NCI-H2107 (cell line): ENCODE measurements around the gene ANKFN1.

Experiments
- DNase-seq: peaks from one replicate; lab custom pipeline; 2025; lab: John Stamatoyannopoulos, UW

ANKFN1 gene

DNA sequence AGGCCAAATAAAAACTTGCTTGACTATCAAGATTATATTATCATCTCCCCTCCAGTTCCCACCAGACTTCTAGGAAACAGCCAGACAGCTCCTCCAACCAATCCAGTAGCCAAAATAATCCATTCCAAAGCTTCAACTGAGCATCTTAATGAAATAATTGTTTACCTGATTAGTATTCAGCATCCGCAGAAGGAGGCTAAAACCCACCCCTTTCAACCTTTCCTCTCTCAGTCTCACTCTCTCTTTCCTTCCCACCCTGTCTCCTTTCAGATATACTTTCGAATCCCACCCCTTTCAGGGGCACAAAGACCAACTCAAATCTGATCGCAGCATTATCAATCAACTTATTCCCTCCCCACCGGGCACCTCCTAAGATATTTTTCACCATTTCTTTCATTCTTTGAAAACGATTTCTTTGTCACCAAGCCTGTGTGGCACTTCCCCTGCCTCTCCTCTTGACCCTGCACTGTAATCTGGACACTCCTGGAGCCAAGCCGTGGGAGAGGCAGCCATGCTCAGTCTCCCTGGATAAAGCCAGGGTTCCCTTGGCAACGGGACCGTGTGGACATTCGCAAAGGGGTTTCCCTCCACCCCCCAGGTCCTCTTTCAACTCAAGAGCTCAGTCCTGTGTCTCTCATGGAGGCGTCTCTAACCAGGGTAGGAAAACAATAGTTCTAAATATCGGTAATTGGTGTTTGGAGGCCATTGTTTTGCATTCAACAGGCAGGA is at the start of gene ANKFN1:
Gene ANKFN1 (plus strand): TSS at position 602 of the 729 bp plus-strand sequence. CDS start 59,193 bp downstream, outside the sequence.
- no peak for DNase-seq

DNA sequence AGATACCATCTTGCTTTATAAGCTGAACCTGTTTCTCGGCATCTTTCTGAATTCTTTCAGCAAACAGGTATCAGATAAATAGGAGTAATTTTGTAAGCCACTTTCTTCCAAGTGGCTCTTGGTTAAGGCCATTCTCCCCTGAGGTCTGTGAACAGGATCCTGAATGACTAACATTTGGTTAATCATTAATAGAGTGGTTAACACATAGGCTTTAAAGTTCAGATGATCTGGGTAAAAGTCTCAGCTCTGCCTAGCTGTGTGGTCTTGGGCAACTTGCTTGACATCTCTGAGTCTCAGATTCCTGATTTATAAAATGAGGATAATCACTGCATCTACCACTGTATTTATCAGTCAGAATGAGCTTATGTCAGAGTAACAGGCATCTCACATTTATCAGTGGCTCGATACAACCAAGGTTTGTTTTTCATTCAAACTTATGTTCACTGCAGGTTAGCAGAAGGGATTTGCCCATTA is 44.4 kb upstream of the ANKFN1 start:
- DNase-seq = no peak

DNA sequence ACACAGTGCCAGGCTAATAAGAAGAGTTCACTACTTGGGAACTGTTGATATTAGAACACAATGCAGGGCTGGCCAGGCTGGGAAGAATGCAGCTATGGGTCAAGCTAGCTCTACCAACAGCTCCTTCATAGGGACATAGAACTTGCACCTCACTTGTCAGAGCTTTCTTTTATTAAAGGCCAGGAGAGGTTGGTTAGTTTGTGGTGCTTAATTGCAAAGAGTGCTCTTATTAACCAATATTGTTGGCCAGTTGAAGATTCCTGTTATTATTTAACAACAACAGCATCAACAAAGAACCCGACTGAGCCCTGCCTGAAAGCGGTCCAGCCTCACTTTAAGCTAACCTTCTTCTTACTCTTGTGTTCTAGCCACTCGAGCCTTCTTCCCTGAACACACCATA is 43.4 kb upstream of the ANKFN1 start:
- no peak for DNase-seq

DNA sequence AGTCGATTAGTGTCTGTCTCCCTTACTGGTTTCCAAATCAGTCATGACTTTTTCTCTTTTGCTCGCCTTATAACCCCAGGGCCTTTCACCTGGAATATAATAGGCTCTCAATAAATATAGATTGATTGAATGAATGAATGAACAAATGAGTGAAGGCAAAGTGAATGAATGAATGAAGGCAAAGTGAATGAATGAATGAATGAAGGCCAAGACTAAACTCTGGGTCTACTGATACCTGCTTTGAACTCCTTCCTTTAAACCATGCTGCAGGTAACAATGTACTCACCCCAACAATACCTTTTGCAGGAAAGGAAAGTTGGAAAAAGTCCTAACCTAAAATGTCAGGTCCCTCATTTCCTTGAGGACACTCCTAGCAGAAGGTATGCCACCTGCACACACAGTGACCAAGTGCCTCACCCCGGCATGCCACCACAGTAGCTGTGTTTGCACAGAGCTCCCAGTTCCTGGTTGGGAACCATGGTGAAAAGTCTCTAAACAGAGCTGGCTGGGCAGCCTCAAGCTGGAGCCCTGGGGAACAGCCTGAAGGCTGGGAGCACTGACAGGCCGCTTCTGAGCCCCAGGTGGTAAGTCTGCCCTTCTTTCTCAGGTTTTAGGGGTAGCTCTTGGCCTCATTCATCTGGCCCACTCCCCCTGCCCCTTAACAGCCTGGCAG is 42.7 kb upstream of the ANKFN1 start:
- no peak for DNase-seq

DNA sequence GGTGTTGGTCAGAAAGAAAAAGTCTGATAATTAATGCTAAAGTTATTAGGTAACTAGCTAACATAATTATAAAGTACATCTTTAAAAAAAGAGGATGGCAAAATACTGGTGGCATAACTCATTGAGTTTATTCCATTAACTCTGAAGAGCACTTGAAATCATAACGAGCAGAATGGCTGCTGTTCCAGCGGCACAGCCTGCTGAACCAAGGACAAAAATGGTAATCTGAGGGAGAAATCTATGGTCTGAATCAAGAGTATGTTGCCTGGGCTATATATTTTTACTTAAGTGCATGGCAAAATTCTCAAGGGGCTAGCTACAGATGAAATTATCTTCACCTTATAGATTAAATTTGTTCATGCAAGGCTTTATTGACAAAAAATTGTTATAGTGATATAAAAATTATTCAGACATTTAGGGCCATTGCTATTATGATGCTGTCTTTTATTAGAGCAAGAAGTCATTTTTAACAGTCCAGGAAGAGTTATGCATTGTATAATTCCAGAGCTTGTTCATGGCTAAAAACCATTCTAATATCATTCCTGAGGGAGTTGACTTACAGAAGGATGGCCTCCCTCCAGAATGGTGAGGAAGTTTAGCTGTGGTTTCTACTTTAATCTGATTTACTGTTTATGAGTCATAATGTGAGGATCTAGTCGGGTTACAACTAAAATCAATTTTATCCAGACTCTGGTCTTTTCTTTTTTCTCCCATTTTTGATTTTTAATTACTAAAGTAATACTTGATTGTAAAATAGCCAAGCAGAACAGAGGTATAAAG is 41.4 kb upstream of the ANKFN1 start:
- DNase-seq = no peak

- DNase-seq = no peak
Measured at GRCh38 chr17:56113486-56113885, 39.8 kb upstream of the ANKFN1 start.

- no peak for DNase-seq
Measured at GRCh38 chr17:56114469-56114868, 38.8 kb upstream of the ANKFN1 start.

- DNase-seq = no peak
Measured at GRCh38 chr17:56119191-56119590, 34.1 kb upstream of the ANKFN1 start.

- DNase-seq = no peak
Measured at GRCh38 chr17:56119936-56120335, 33.3 kb upstream of the ANKFN1 start.

- DNase-seq = no peak
Measured at GRCh38 chr17:56121191-56122051, 31.9 kb upstream of the ANKFN1 start.

- no peak for DNase-seq
Measured at GRCh38 chr17:56125830-56126819, 27.1 kb upstream of the ANKFN1 start.

DNA sequence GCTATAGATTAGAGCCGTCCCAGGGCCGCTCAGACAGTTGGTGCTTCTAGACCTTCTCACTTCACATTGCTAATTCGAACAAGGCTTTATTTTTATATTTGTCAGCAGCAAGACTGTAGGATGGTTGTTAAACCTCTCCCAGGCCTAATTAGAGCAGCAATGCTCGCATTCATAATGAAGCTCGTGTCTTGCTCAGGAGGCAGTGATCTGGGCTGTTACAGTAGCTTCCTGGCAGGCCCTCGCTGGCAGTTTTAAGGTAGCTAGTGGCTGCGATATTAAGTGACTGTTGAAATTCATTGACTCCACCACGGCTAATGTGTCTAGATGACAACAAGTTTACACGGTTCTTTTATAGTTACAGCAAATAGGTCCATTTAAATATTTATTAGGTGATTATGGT is 23.2 kb upstream of the ANKFN1 start:
- DNase-seq = no peak

DNA sequence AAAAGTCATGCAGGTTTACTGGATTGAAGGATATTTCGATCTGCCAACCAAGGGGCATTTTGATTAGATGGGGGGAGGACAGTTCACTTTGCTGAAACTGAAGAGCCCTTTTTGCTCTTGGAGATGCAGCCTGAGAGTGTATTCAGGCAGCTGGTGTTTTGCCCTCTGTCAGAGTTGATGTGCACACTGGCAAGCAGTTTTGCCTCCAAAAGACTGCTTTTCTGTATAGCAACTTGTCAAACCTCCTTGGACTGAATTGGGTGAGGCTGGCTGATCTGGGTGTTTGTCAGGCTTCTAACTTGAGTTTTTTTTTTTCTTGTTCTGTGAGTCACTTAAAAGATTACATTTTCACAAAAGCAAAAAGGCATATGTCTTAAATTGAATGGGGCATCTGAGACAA is 22.6 kb upstream of the ANKFN1 start:
- DNase-seq = no peak

DNA sequence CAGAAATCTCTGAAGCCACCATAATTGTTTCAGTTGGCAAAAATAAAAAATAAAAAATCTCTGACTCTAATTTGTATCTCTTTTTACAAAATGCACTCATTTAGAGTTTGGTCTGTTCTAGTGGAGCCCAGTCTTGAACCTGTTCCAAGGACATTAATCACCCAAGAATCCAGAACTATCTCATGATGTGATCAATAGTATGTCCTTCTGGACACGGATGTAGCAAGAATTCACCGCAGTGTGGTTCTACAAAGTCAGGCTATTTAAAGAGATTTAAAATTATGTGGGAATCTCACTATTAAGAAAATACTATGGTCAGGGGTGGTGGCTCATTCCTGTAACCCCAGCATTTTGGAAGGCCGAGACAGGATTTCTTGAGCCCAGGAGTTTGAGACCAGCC is 21.8 kb upstream of the ANKFN1 start:
- no peak for DNase-seq

DNA sequence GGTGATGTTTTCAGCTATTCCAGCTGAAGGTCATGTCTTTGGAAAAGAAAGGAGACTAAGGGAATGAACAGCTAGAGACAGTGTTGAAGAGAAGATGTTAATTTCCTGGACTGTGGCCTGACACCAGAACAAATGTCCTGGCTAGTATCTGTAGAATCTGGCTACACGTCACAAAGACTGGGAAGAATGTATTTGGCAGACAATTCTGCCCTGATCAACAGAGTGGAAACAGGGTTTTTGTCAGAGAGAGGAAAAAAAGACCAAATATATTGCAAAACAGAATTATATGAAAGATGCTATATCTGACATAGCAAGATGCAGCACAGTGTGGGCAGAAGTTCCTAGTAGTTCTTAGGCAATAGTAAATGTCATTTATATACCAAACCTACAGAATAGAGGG is 17.0 kb upstream of the ANKFN1 start:
- no peak for DNase-seq

DNA sequence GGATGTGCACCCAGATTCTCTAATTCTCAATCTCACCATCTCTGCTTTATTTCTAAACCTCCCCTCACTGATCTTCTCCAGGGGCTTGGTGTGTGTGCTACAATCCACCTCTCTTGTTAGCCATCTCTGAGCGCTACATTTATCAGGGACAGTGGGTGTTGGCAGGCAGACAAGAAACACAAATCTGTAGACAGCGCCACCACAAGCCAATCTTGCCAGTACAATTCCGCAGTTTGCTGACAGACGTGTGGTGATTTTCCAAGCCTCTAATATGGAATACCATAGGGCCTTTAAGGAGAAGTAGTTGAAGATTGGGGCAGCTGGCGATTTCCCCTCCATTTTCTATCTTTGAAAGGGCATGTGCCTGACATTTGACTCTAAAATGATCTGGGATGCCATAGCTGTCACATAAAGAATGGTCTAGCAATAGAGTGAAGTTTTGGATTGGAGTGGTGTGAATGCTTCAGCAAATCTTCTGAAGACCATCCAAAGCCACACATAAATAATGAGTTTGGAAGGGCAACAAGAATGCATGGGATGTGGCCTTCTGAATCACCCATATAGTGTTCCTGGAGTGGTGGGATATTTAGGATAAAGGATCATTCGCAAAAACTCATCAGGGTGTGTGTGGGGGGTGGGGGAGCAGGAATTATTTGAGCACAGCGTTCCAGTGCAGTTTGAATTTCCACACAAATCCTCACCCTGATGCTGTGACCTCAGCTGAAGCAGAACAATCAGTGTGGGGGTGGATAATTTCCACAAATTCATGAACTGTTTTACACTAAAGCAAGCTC is 12.0 kb upstream of the ANKFN1 start:
- no peak for DNase-seq

DNA sequence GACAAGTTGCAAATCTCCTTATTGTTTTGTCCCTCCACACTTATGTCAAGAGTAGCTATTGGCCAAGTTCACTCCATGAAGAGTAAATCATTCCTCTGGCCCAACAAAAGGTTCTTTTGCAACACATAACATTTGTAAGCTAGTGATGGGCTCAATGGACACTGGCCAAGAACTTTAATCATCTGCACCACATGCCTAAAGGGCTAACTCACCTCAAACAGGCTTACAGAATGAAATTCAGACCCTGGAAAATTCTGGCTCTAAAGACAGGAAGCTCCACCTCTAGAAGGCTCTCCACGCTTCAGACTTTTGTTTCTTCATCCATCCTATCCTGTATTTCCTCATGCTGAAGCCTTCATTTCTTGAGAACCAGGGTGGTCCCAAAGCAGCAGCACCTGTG is 10.9 kb upstream of the ANKFN1 start:
- DNase-seq = no peak

- no peak for DNase-seq
Measured at GRCh38 chr17:56142781-56143180, 10.5 kb upstream of the ANKFN1 start.

- no peak for DNase-seq
Measured at GRCh38 chr17:56144223-56144622, 9.1 kb upstream of the ANKFN1 start.

DNA sequence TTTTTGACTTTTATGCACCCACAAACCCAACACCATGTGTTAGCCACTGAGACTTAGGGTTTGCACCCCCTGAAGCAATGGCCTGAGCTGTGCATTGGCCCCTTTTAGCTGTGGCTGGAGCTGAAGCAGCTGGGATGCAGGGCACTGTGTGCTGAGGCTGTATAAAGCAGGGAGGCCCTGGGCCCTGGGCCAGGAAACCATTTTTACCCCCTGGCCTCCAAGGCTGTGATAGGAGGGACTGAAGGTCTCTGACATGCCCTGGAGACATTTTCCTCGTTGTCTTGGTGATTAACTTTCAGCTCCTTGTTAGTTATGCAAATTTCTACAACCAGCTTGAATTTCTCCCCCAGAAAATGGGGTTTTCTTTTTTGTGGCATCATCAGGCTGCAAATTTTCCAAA is 6.7 kb upstream of the ANKFN1 start:
- no peak for DNase-seq
